HG02943 (cell line): ENCODE data around the gene CHIT1.

ENCODE experiments used
- ATAC-seq: cut with Tn5 transposase; IDR thresholded peaks from one replicate; pipeline ENCODE4 v1.9.1; 2021; ENCODE audit warnings: mild to moderate bottlenecking, low read depth, moderate library complexity; ENCODE audit not compliant: unreplicated experiment

CHIT1 gene

DNA sequence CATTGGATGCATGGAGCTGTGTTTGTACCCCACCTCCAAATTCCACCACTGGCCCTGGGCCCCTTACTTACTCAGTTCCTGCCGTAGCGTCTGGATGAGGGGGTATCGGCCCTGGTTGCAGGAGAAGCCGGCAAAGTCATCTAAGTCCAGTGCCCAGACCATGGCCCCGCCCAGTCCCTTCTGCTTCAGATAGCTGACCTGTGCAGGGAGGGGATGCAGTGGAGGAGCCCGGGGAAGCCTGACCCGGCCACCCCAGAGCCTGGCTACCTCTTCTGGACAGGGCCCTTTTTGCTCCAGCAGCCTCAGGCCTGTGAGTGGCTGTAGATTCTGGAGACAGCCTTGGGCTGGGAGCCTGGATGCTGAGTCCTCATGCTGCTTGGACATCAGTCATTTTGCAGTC, 11.8 kb downstream of the CHIT1 start:
- ATAC-seq: no peak

- ATAC-seq: no peak
Observed at GRCh38 chr1:203217139-203217655, 12.3 kb downstream of the CHIT1 start.

GRCh38 chr1:203216274-203217138, 13.0 kb downstream of the CHIT1 start:
- no peak for ATAC-seq

- no peak for ATAC-seq
Observed at GRCh38 chr1:203215573-203215972, 13.9 kb downstream of the CHIT1 start.

DNA sequence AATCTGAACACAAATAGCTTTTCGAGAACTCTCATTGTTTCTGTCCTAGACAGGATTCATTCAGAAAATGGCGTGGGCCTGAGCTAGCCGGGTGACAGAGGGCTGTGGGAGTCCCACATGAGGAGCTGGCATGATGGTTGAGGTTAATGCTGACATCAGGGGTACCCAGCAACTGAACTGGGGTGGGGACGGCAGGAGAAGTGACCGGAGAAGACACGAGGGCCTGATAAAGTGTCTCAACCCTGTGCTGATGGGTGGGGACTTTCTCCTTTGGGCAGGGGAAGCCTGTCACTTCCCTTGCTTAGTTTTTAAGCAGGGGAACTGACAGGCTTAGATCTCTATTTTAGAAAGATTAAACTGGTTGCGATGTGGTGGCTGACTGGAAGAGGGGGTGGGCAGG, 14.6 kb downstream of the CHIT1 start:
- no peak for ATAC-seq

GRCh38 chr1:203213126-203213525, 16.3 kb downstream of the CHIT1 start:
- no peak for ATAC-seq

GRCh38 chr1:203211812-203212211, 17.7 kb downstream of the CHIT1 start:
- ATAC-seq: no peak

- ATAC-seq: no peak
Observed at GRCh38 chr1:203210988-203211387, 18.5 kb downstream of the CHIT1 start.

GRCh38 chr1:203210350-203210749, 19.1 kb downstream of the CHIT1 start:
- ATAC-seq: no peak

DNA sequence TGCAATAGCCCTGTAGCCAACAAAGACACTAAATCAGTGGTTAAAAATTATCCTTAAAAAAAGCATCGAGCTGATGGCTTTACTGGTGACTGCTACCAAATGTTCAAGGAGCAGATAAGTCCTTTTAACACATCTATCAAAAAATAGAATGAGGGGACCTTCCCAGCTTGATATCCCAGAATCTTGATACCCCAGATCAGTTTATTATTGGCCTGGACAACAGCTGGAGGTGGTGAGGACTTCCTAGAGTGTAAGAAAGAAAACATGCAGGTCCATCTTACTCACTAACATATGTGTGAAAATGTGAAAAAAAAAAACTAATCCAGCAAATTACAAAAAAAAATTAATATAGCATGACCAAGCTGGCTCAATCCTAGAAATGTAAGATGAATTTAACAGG, 21.3 kb downstream of the CHIT1 start:
- no peak for ATAC-seq

GRCh38 chr1:203207751-203208150, 21.7 kb downstream of the CHIT1 start:
- no peak for ATAC-seq

GRCh38 chr1:203206129-203206687, 23.3 kb downstream of the CHIT1 start:
- ATAC-seq: no peak

DNA sequence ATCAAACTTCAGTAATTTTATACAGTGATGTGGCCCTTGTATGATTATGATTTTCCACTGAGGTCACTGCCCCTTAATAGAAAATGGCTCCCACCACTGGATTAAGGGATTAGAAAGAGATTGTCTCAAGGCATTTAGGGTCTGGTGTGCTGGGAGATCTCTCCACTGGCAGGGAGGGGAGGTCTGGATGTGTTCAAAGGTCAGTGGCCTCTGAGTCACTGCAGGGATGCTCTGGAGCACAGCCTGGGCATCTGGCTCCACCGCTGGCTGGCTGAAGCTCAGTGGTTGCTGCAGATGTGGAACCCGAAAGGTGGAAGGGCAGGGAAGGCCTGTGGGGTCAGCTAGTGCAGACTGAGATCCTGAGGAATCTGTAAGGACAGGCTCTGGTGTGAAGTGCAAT, 24.7 kb downstream of the CHIT1 start:
- ATAC-seq: no peak

DNA sequence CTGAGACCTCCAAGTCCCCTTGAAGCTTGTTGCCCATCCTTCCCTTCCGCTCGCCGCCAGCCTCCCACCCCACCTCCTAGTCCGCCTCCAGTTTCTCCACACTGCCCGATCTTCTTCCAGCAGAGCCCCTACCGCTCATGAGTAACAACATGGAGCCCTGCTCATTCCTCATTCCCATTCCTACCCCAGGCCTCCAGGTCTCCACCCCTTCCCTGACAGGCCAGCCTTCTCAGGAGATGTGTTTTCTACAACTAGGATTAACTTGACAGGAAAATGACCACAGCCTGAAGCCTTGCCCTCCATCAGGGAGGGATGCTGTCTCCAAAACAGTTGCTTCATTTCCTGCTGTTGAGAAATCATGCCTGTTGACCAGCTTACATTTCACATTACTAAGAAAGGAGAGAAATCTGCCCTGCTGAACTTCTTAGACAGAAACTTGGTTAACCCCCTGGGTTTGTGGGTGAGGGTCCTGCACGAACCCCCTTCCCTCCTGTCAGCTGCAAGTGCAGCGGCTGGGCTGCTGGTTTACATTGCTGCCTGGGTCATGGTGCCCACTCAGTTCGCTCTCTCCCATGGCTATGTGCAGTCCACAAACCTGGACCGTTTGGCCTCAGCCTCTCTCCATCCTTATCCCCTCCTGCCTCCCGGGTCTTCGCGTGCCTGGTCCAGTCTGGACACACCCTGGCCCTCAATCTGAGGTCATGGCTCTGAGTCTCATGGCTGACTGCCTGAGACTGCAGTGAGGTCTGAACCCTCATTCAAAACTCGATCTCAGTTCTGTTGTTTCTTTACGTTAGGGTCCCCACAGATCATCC, 26.8 kb downstream of the CHIT1 start:
- ATAC-seq: no peak

DNA sequence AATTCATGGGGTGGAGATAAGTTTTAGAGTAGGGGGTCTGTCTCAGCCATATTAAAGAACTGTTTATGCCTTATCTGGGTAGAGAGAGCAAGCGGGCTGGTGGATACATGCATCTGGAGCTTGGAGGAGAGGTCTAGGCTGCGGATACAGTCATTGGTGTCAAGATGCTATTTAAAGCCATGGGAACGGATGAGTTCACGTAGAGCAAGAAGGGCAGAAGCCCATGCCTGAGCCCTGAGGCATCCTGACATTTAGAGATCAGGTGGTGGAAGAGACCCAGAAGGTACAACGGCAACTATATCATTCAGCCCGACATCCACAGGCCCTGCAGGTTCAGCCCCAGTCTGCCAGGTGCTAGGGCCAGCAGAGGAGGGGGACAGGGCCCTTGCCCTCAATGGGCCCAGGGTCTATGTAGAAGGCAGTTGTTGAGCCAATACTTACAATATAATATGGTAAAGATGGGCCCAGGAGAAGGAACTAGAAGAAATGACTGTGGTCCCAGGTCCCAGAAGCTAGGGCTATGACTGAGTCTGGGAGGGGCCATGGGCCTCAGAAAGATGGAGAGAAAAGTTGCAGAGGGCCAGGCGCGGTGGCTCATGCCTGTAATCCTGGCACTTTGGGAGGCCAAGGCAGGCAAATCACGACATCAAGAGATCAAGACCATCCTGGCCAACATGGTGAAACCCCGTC, 27.8 kb downstream of the CHIT1 start:
- ATAC-seq: no peak

DNA sequence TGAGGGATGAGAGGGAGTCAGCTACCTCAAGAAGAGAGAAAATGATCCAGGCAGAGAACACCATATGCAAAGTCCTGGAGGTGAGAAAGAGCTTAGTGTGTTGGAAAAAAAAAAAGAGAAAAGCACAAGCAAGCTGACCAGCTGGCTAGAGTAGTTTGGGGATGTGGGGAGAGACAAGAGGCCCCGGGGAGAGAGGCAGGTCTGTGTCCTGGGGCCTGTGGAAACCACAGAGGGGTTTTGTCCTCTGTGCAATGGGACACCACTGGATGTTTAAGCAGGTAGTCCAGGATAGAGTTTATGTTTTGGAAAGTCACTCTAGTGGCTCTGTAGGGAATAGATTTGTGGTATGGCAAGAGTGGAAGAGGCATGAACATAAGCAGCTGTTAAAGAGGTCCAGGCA, 28.6 kb downstream of the CHIT1 start:
- no peak for ATAC-seq

- no peak for ATAC-seq
Observed at GRCh38 chr1:203199816-203200571, 29.5 kb downstream of the CHIT1 start.

GRCh38 chr1:203199481-203199815, 30.0 kb downstream of the CHIT1 start:
- no peak for ATAC-seq

DNA sequence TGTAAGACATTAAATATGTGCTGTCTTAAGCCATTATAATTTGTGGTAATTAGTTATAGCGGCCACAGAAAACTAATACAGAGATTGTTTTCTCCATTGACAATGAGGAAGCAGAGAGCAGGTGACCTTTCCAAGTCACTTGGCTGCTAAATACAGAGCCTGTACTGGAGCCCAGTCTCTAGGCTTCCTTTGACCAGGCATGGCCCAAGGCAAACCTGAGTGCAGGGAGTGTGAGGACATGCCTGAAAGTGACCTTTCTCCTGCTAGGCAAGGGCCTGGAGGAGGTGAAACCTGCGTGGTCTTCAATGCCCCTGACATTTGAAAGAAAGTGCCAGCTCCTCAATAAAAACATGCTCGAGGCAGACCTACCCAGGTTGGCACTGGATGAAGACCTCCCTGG, 30.5 kb downstream of the CHIT1 start:
- no peak for ATAC-seq

GRCh38 chr1:203197625-203198024, 31.8 kb downstream of the CHIT1 start:
- ATAC-seq: no peak
